ENCODE data around the gene CDT1.
A peak's percentile ranks its signal among the peaks of the same experiment; 100 is the strongest.

Gene CDT1

GRCh38 chr16:88830783-88831182 is 27.2 kb downstream of the CDT1 start:
- H3K27ac ChIP-seq (ENCODE audit: poor library complexity, severe bottlenecking), result no peak overlapping the region
- H3K9me3 ChIP-seq (ENCODE audit: severe bottlenecking), result no peaks in the 10 kb centered on the region
- no peak overlapping the region for H3K4me3 ChIP-seq (ENCODE audit: severe bottlenecking)
- no peaks in the 10 kb centered on the region; the same call in 1 of the 2 replicates for H3K36me3 ChIP-seq (ENCODE audit: low read depth)
- DNase-seq (ENCODE audit: low spot score) (no peak), ATAC-seq (ENCODE audit: low read depth) (no peak)
- H3K4me1 ChIP-seq (ENCODE audit: insufficient read depth, poor library complexity, severe bottlenecking), result peaks cover 6% of the 10 kb centered on the region
- TF ChIP-seq CTCF (IDR thresholded peaks at IDR 0.05; ENCODE audit: poor library complexity, severe bottlenecking), result no peak
- H3K27me3 ChIP-seq (ENCODE audit: insufficient read depth, poor library complexity, severe bottlenecking), result no peaks in the 10 kb centered on the region

GRCh38 chr16:88831838-88832237 is 28.2 kb downstream of the CDT1 start:
- TF ChIP-seq CTCF (IDR thresholded peaks at IDR 0.05; ENCODE audit: poor library complexity, severe bottlenecking), result peak; percentile 23
- ATAC-seq (ENCODE audit: low read depth), result peak; percentile 85
- Histone ChIP-seq H3K4me1 (ENCODE audit: insufficient read depth, poor library complexity, severe bottlenecking) (peaks cover 6% of the 10 kb centered on the region), H3K36me3 (ENCODE audit: low read depth) (no peaks in the 10 kb centered on the region; the same call in 1 of the 2 replicates), H3K27ac (ENCODE audit: poor library complexity, severe bottlenecking) (no peak overlapping the region), H3K9me3 (ENCODE audit: severe bottlenecking) (no peaks in the 10 kb centered on the region), H3K4me3 (ENCODE audit: severe bottlenecking) (no peak overlapping the region), H3K27me3 (ENCODE audit: insufficient read depth, poor library complexity, severe bottlenecking) (no peaks in the 10 kb centered on the region)
- no peak for DNase-seq (ENCODE audit: low spot score)

- DNase-seq (ENCODE audit: low spot score), result no peak
- Histone ChIP-seq H3K36me3 (ENCODE audit: low read depth) (no peaks in the 10 kb centered on the region; the same call in 1 of the 2 replicates), H3K4me1 (ENCODE audit: insufficient read depth, poor library complexity, severe bottlenecking) (peaks cover 6% of the 10 kb centered on the region), H3K27ac (ENCODE audit: poor library complexity, severe bottlenecking) (no peak overlapping the region), H3K4me3 (ENCODE audit: severe bottlenecking) (no peak overlapping the region), H3K27me3 (ENCODE audit: insufficient read depth, poor library complexity, severe bottlenecking) (no peaks in the 10 kb centered on the region), H3K9me3 (ENCODE audit: severe bottlenecking) (no peaks in the 10 kb centered on the region)
- TF ChIP-seq CTCF (IDR thresholded peaks at IDR 0.05; ENCODE audit: poor library complexity, severe bottlenecking), result no peak
- ATAC-seq (ENCODE audit: low read depth), result no peak
Measured at GRCh38 chr16:88833086-88833485, 29.5 kb downstream of the CDT1 start.

DNA sequence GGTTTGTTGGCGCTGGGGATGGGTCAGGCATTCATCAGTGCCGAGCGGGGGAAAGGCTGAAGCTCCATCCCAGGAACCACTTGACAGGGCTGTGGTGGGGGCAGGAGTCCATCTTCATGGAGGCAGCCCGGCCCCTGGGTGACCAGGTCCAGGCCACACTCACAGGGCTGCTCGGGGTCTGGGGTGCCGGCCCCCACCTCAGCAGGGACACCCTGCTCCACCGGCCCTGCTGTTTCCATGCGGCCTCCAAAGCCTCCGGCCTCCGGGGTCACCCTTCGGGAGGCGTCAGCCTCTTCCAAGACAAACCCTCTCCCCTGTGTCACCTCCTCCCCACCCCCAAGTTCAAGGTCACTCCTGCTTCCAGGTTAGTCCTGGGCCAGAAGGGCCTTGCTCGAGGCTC is 31.1 kb downstream of the CDT1 start:
- no peak for ATAC-seq (ENCODE audit: low read depth)
- no peak for TF ChIP-seq CTCF (IDR thresholded peaks at IDR 0.05; ENCODE audit: poor library complexity, severe bottlenecking)
- Histone ChIP-seq H3K36me3 (ENCODE audit: low read depth) (peaks cover 3% of the 10 kb centered on the region; the same call in 1 of the 2 replicates), H3K27ac (ENCODE audit: poor library complexity, severe bottlenecking) (no peak overlapping the region), H3K4me3 (ENCODE audit: severe bottlenecking) (no peak overlapping the region), H3K9me3 (ENCODE audit: severe bottlenecking) (no peaks in the 10 kb centered on the region), H3K4me1 (ENCODE audit: insufficient read depth, poor library complexity, severe bottlenecking) (peaks cover 6% of the 10 kb centered on the region), H3K27me3 (ENCODE audit: insufficient read depth, poor library complexity, severe bottlenecking) (no peaks in the 10 kb centered on the region)
- DNase-seq (ENCODE audit: low spot score), result no peak

DNA sequence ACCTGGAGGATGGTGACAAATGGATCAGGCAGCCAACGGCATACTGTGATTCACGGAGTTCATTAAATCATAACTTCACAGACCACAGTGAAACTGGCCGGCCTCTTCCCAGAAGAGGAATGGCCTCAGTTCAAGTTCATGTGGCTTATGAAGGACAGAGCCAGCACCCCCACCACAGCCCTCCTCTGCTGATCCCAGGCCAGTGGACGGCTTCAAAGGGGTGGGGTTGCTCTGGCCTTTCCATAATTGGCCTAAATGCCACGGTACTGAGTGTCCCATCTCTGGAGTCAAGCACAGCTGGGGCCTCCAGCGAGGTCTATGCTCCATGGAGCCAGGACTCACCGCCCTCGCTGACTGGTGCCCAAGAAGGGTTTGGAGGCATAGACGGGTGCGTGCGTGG is 31.8 kb downstream of the CDT1 start:
- Histone ChIP-seq H3K36me3 (ENCODE audit: low read depth) (peaks cover 7% of the 10 kb centered on the region; the same call in 1 of the 2 replicates), H3K9me3 (ENCODE audit: severe bottlenecking) (no peaks in the 10 kb centered on the region), H3K4me1 (ENCODE audit: insufficient read depth, poor library complexity, severe bottlenecking) (peaks cover 6% of the 10 kb centered on the region), H3K4me3 (ENCODE audit: severe bottlenecking) (no peak overlapping the region), H3K27ac (ENCODE audit: poor library complexity, severe bottlenecking) (no peak overlapping the region), H3K27me3 (ENCODE audit: insufficient read depth, poor library complexity, severe bottlenecking) (no peaks in the 10 kb centered on the region)
- DNase-seq (ENCODE audit: low spot score), result no peak
- ATAC-seq (ENCODE audit: low read depth), result no peak
- TF ChIP-seq CTCF (IDR thresholded peaks at IDR 0.05; ENCODE audit: poor library complexity, severe bottlenecking), result no peak

All from RWPE2 (cell line).